ENCODE data around the gene PIP5K1B. TPM values are rescaled to one million over a fixed set of nuclear protein-coding genes. Genes with fewer than 3 reads are reported as not detected.

Gene PIP5K1B
- total and polyA plus RNA-seq, 10 of the 15 experiments (the other 5 are each of a cell fraction or from before 2014, with no cell fraction given): 6.8 to 16.3 (median 10.6) TPM

DNA sequence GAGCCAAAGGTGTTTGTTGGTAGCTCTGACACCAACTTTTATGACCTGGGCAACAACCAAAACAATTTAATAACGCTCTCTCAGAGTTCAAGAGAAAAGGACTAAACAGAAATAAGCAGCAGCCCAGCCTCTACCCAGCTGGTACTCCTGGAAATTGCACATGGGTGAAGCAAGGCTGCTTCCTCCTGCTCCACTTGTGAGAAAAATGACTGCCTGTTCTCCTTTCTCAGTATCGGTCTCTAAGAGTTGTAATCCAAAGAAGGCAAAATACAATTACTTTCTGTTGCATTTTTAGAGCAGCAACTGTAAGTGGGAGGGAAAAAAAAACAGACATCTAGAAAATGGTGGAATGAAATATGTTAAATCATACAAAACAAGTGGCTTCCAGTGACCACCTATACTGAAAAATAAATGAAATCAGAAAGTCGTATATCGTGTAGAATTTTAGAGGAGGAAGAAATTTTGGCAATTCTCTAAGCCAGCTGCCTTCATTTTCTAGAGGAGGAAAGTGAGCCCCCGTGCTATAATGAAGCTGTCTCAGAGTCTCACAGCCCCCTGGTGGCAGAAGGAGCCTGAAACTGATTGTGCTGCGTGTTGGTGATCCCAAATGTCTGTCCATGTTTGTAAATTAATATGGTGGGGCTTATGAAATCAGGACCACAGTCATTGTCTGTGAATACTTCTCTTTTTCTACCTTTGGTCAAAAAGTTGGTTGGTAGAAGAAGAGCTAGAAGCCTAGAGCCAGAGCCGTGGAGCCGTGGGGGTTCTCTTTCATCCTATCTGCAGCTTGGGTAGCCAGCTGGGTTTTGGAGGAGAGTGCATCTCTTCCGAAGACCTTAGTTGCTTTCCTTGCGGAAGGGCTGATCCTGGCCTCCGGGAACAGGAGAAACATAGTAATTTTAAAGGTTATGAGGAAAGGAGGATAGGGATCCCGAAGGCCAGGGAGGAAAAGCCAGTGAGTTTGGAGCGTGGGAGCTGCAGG is 139.9 kb downstream of the PIP5K1B start (continued):
- no peak for TF ChIP-seq SUZ12 (IDR thresholded peaks at IDR 0.05; ENCODE audit: unreplicated experiment)
- TF ChIP-seq RB1 (IDR thresholded peaks at IDR 0.05; ENCODE audit: borderline replicate concordance): no peak
- no peak for TF ChIP-seq E4F1 (IDR thresholded peaks at IDR 0.05; ENCODE audit: borderline replicate concordance, partially characterized antibody)
- TF ChIP-seq HDGF (IDR thresholded peaks at IDR 0.05): no peak
- no peak for TF ChIP-seq PAX5 (IDR thresholded peaks at IDR 0.05; ENCODE audit: borderline replicate concordance, low read depth, low read length)
- TF ChIP-seq CHD2 (IDR thresholded peaks at IDR 0.05; ENCODE audit: borderline replicate concordance, low read depth, low read length): no peak

DNA sequence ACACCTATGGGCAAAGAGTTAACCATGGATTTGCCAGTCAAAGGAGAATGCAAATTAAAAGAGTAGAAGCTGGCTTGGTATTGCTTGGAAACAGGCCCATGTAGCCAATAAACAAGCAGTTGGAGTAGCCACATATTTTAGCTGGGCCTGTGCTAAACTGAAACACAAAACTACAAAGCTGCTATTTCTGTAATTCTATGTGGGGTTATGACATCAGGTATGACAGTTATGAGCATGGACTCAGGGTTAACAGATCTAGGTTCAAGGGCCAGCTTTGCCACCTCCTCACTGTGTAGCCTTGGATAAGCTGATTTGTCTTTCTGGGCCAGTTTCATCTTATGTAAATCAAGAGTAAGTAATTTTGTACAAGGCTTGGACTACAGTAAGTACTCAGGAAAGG is 142.7 kb downstream of the PIP5K1B start:
- POLR2A ChIA-PET: no interaction called here
- H3K27ac ChIP-seq (ENCODE audit: control insufficient read depth, insufficient read depth): no peak overlapping the region
- DNase-seq (ENCODE audit: low read depth, low spot score) (no peak), ATAC-seq (peak; percentile 83), FAIRE-seq (no peak)
- SMC1A ChIA-PET (ENCODE audit: uncharacterized antibody, unreplicated experiment): interaction anchor here (0.9 to 1.8 kb wide), 4 partner anchors 36 to 177 kb away, joined by 3 to 8 read pairs (median 3); no protein-coding TSS in a partner anchor
- no peaks in the 10 kb centered on the region for H3K9me3 ChIP-seq (replicated peaks; ENCODE audit: control insufficient read depth, insufficient read depth, low read length)
- no peak overlapping the region for H2AFZ ChIP-seq (ENCODE audit: control insufficient read depth, low read depth, low read length)
- no peak overlapping the region; the same call in 1 of the 2 replicates for H3K4me2 ChIP-seq (ENCODE audit: control insufficient read depth, insufficient read depth)
- BruUV-seq (replicated peaks): no TSS peak
- H3K4me3 ChIP-seq: no peak overlapping the region
- RAD21 ChIA-PET (ENCODE audit: unreplicated experiment): interaction anchor here (1.0 kb wide), 1 partner anchor 71 kb away, joined by 3 read pairs; no protein-coding TSS in a partner anchor
- H3K36me3 ChIP-seq (ENCODE audit: control insufficient read depth in 2 of 2, insufficient read depth in 2 of 2, low read length in 1 of 2): no peaks in the 10 kb centered on the region; a peak in 2 of 4 replicates
- peaks cover 10% of the 10 kb centered on the region for H3K4me1 ChIP-seq (ENCODE audit: control insufficient read depth, insufficient read depth, low read length)
- no peak overlapping the region for H3K9ac ChIP-seq (ENCODE audit: control insufficient read depth, insufficient read depth, low read length)
- in situ Hi-C loops (cut with MboI) (loop anchor here (5.0 kb wide), 2 partner anchors 50 to 155 kb away; no protein-coding TSS in a partner anchor), intact Hi-C loops (cut with micrococcal nuclease; ENCODE audit: unreplicated experiment) (loop anchor here (5.0 kb wide), 3 partner anchors 140 to 265 kb away; partner anchors contain the start of gene PIP5K1B)
- H4K20me1 ChIP-seq (ENCODE audit: control insufficient read depth, insufficient read depth): no peaks in the 10 kb centered on the region
- no peaks in the 10 kb centered on the region for H3K27me3 ChIP-seq (replicated peaks in 1 of 2; ENCODE audit: control insufficient read depth in 2 of 2, insufficient read depth in 2 of 2, low read length in 1 of 2)
- CTCF ChIA-PET: interaction anchor here (0.7 to 2.0 kb wide), 3 partner anchors 152 to 264 kb away, joined by 3 to 10 read pairs (median 3); no protein-coding TSS in a partner anchor
- no peaks in the 10 kb centered on the region for H3K79me2 ChIP-seq (ENCODE audit: control insufficient read depth, insufficient read depth, low read length)
- TF ChIP-seq RB1 (IDR thresholded peaks at IDR 0.05; ENCODE audit: borderline replicate concordance): no peak
- peak; percentile 78 for TF ChIP-seq CREB1 (IDR thresholded peaks at IDR 0.05; ENCODE audit: low read depth)
- TF ChIP-seq ZNF592 (IDR thresholded peaks at IDR 0.05): no peak
- no peak for TF ChIP-seq RAD51 (IDR thresholded peaks at IDR 0.05)
- no peak for TF ChIP-seq MXI1 (IDR thresholded peaks at IDR 0.05; ENCODE audit: low read depth, low read length)
- no peak for TF ChIP-seq SRF (IDR thresholded peaks at IDR 0.05; ENCODE audit: low read depth in 2 of 2, low read length in 2 of 2)
